K562 (cell line): ENCODE measurements around the gene CCDC77. TPM values are rescaled to one million over a fixed set of nuclear protein-coding genes. Genes with fewer than 3 reads are reported as not detected.

Experiments
- ATAC-seq: fragments of 200-7000 bp; cut with Tn5 transposase; 3 replicates; pipeline ENCODE4 v1.9.1; 2020; ENCODE audit warnings: moderate library complexity
- BruUV-seq: library from RNA; stranded (reverse); fragments of 400-500 nt; replicated peaks from 2 replicates; lab custom pipeline; 2021; lab: Mats Ljungman, UMichigan
- CTCF ChIA-PET: fragments of 300-600 bp; formaldehyde crosslinking; extraction: SDS; loops from one replicate; lab custom pipeline; 2021; ENCODE audit warnings: low intra/inter-chr PET ratio; lab: Yijun Ruan, JAX
- POLR2A ChIA-PET: fragments of 300-600, 350-650 bp; sonication (Branson Sonifier 250); formaldehyde crosslinking; extraction: SDS; loops from one replicate; lab custom pipeline; 2021; ENCODE audit warnings: antibody characterized with exemption, inconsistent platforms; lab: Yijun Ruan, JAX
- DNase-seq, 4 experiments: peaks; one replicate each; pipeline versions ENCODE4 v3.0.0 to v3.0.0-alpha.2; 2011 to 2018; ENCODE audit warnings: low spot score in 3 of 4, mixed read lengths in 3 of 4; ENCODE audit errors: extremely low read depth in 1 of 4
- FAIRE-seq: peaks from 2 replicates; lab custom pipeline; 2011; peaks lifted over from hg19 to GRCh38; lab: Jason Lieb, UNC
- H2AFZ ChIP-seq: 2 replicates; pipeline ENCODE4 v1.6.0; 2011; ENCODE audit warnings: low read depth, low read length, control low read depth, inconsistent platforms
- H3K27ac ChIP-seq: fragments of 200-600 bp; 3 replicates; pipeline ENCODE4 v1.8.0; 2011; ENCODE audit warnings: low read depth, mild to moderate bottlenecking, control low read depth, inconsistent platforms, low read length, moderate library complexity, mixed read lengths; ENCODE audit errors: extremely low read depth
- H3K27me3 ChIP-seq, 2 experiments: fragments of 300-600 bp in 1 of 2; 2 replicates in 1 of 2; 3 replicates in 1 of 2; pipeline versions ENCODE4 v1.6.0 to v1.8.0; 2011; ENCODE audit warnings: inconsistent platforms in 2 of 2, low read length in 2 of 2, mild to moderate bottlenecking in 1 of 2, mixed read lengths in 1 of 2, moderate library complexity in 1 of 2; ENCODE audit not compliant: control insufficient read depth in 2 of 2, insufficient read depth in 2 of 2
- H3K36me3 ChIP-seq: fragments of 300-600 bp; 3 replicates; pipeline ENCODE4 v1.8.0; 2011; ENCODE audit warnings: mild to moderate bottlenecking, low read length, inconsistent platforms; ENCODE audit not compliant: control insufficient read depth, insufficient read depth
- H3K4me1 ChIP-seq, 2 experiments: fragments of 200-600 bp in 1 of 2; replicated peaks in 1 of 2; 2 replicates in 1 of 2; 3 replicates in 1 of 2; pipeline versions ENCODE4 v1.5.1 to v1.8.0; 2011; ENCODE audit warnings: inconsistent platforms in 2 of 2, low read length in 2 of 2, mild to moderate bottlenecking in 1 of 2, mixed read lengths in 1 of 2, moderate library complexity in 1 of 2; ENCODE audit not compliant: control insufficient read depth in 2 of 2, insufficient read depth in 2 of 2
- H3K4me2 ChIP-seq: 2 replicates; pipeline ENCODE4 v1.6.1; 2011; ENCODE audit warnings: low read length, control low read depth, inconsistent platforms, mixed read lengths; ENCODE audit not compliant: insufficient read depth
- H3K4me3 ChIP-seq: fragments of 200-600 bp; sonication (generic), shearing (Covaris generic); 2 replicates; pipeline ENCODE4 v1.5.1; 2016; ENCODE audit warnings: control low read depth, inconsistent platforms
- H3K79me2 ChIP-seq: fragments of 200-600 bp; 3 replicates; pipeline ENCODE4 v1.8.0; 2011; ENCODE audit warnings: low read length, inconsistent platforms; ENCODE audit not compliant: control insufficient read depth, insufficient read depth
- H3K9ac ChIP-seq, 2 experiments: 2 replicates each; pipeline versions ENCODE4 v1.6.0 to v1.6.1; 2011; ENCODE audit warnings: low read depth in 2 of 2, low read length in 2 of 2, control low read depth in 1 of 2, inconsistent platforms in 1 of 2, mild to moderate bottlenecking in 1 of 2, mixed read lengths in 1 of 2; ENCODE audit not compliant: insufficient read depth in 1 of 2
- H3K9me1 ChIP-seq: one replicate; pipeline ENCODE4 v1.6.0; 2011; ENCODE audit warnings: inconsistent platforms, mild to moderate bottlenecking, low read length, moderate library complexity; ENCODE audit not compliant: control insufficient read depth, insufficient read depth
- H3K9me3 ChIP-seq: replicated peaks from 2 replicates; pipeline ENCODE4 v1.5.1; 2011; ENCODE audit warnings: low read depth, low read length, inconsistent platforms; ENCODE audit not compliant: control insufficient read depth, insufficient read depth
- H4K20me1 ChIP-seq: replicated peaks from 2 replicates; pipeline ENCODE4 v1.6.1; 2011; ENCODE audit warnings: low read length, inconsistent platforms, mixed read lengths; ENCODE audit not compliant: control insufficient read depth, insufficient read depth
- ATF1 ChIP-seq, 2 experiments: fragments of 450-650 bp in 1 of 2; IDR thresholded peaks; 2 replicates each; pipeline ENCODE4 v1.6.1; 2016; ENCODE audit warnings: missing compliant biosample characterization in 1 of 2, missing genetic modification characterization in 1 of 2
- CHAMP1 ChIP-seq: fragments of 450-650 bp; IDR thresholded peaks from 2 replicates; pipeline ENCODE4 v1.6.1; 2016; ENCODE audit warnings: mild to moderate bottlenecking
- ETV1 ChIP-seq: fragments of 450-650 bp; conservative IDR thresholded peaks from 2 replicates; pipeline ENCODE4 v1.6.1; 2016; ENCODE audit warnings: missing genetic modification characterization, control low read depth, low read depth, missing compliant biosample characterization
- FOSL1 ChIP-seq: fragments of 200-800 bp; sonication (Bioruptor generic); conservative IDR thresholded peaks from 2 replicates; pipeline ENCODE4 v1.6.1; 2016; ENCODE audit warnings: missing genetic modification characterization, missing compliant biosample characterization
- IRF9 ChIP-seq: fragments of 450-650 bp; IDR thresholded peaks from 2 replicates; pipeline ENCODE4 v1.6.1; 2016; ENCODE audit warnings: missing biosample characterization, missing genetic modification characterization
- JUNB ChIP-seq: fragments of 450-650 bp; formaldehyde crosslinking; conservative IDR thresholded peaks from 2 replicates; pipeline ENCODE4 v1.4.0; 2020; ENCODE audit warnings: mild to moderate bottlenecking
- KAT2B ChIP-seq: IDR thresholded peaks from one replicate; pipeline ENCODE4 v1.6.1; 2012; ENCODE audit warnings: low read depth, mild to moderate bottlenecking, control low read depth, inconsistent platforms, low read length, moderate library complexity
- SMARCC2 ChIP-seq: fragments of 450-650 bp; IDR thresholded peaks from 2 replicates; pipeline ENCODE4 v1.6.1; 2017; ENCODE audit warnings: antibody characterized with exemption, moderate library complexity, mild to moderate bottlenecking, low read depth
- ZNF140 ChIP-seq: fragments of 250-450 bp; sonication (Bioruptor Pico); IDR thresholded peaks from 2 replicates; pipeline ENCODE4 v1.8.0; 2021; ENCODE audit warnings: moderate library complexity, mild to moderate bottlenecking, inconsistent platforms
- ZNF780A ChIP-seq: fragments of 250-450 bp; sonication (Bioruptor Pico); IDR thresholded peaks from 2 replicates; pipeline ENCODE4 v1.5.0; 2021; ENCODE audit warnings: mild to moderate bottlenecking
- WGBS: fragments of 100-300 bp; shearing (Covaris generic); methylation state at CpG from one replicate; pipeline ENCODE4 v1.1.6; 2016; ENCODE audit warnings: low coverage, mixed read lengths; ENCODE audit not compliant: insufficient coverage; ENCODE audit errors: missing lambda C conversion rate; 5-methylcytosine and 5-hydroxymethylcytosine counted together
- in situ Hi-C: fragments of 300-500 bp; cut with MboI; formaldehyde crosslinking; loops from 4 replicates; pipeline ENCODE4 v1.15.0; 2018; ENCODE audit warnings: inconsistent platforms, mixed read lengths
- intact Hi-C: fragments of 100-400 bp; cut with micrococcal nuclease; formaldehyde crosslinking; loops from 2 replicates; pipeline ENCODE4 v1.14.2; 2022
- polyA plus RNA-seq, 8 experiments: library from polyadenylated mRNA; depleted of rRNA in 4 of 8; stranded (reverse) in 5 of 8; unstranded in 3 of 8; fragments of >200 nt; fragmentation: Nextera tagmentation in 2 of 8; fragmentation: Illumina TruSeq in 1 of 8; extraction: Ambion mirVana in 2 of 8; extraction: Trizol in 1 of 8; gene quantifications; 2 replicates each; pipeline versions ENCODE4 v1.2.1 to v1.2.3, GENCODE V29; 2011 to 2014; ENCODE audit warnings: inconsistent platforms in 1 of 8, missing spikeins in 1 of 8
- total RNA-seq, 7 experiments: library from RNA; depleted of rRNA in 6 of 7; stranded (reverse); fragments of >200 nt in 6 of 7; fragmentation: Illumina TruSeq in 2 of 7; extraction: Trizol in 2 of 7; gene quantifications; 2 replicates each; pipeline versions ENCODE4 v1.2.1 to v1.2.3, GENCODE V29; 2011 to 2021; ENCODE audit warnings: low replicate concordance in 1 of 7

CCDC77 gene
- total and polyA plus RNA-seq, 9 of the 15 experiments (the other 6 are each of a cell fraction or from before 2014, with no cell fraction given) = 10.5 to 26.5 (median 17.8) TPM

- BruUV-seq = no TSS peak
- CTCF ChIA-PET = interaction anchor here (0.9 kb wide), 1 partner anchor 82 kb away, joined by 3 read pairs; no protein-coding TSS in a partner anchor
Measured at GRCh38 chr12:464484-465267, 63.2 kb downstream of the CCDC77 start.

More at GRCh38 chr12:464484-465267, 63.2 kb downstream of the CCDC77 start:
- no peak for FAIRE-seq
- Histone ChIP-seq H3K4me2 (no peak overlapping the region), H3K36me3 (no peaks in the 10 kb centered on the region), H3K9ac (no peak overlapping the region; a peak in 1 of 4 replicates), H3K79me2 (no peaks in the 10 kb centered on the region), H2AFZ (no peak overlapping the region), H3K9me3 (no peaks in the 10 kb centered on the region), H3K4me1 (peaks cover 0 to 12% of the 10 kb centered on the region in 2 experiments; a peak in 2 of 5 replicates), H3K27ac (no peak overlapping the region), H3K4me3 (no peak overlapping the region), H4K20me1 (peaks cover 4% of the 10 kb centered on the region; the same call in 1 of the 2 replicates), H3K27me3 (peaks cover 16 to 44% of the 10 kb centered on the region in 2 experiments), H3K9me1 (no peaks in the 10 kb centered on the region)
- DNase-seq = no peak
- in situ Hi-C loops = no loop called here
- TF ChIP-seq ZNF140 (CRISPR knock-in tag) (no peak), ZNF780A (CRISPR knock-in tag) (no peak), ATF1 (CRISPR knock-in tag; IDR thresholded peaks at IDR 0.05) (no peak), ATF1 (tag; IDR thresholded peaks at IDR 0.05) (no peak), FOSL1 (tag) (no peak), ETV1 (tag) (no peak), IRF9 (tag) (no peak), SMARCC2 (no peak), CHAMP1 (no peak), KAT2B (no peak), JUNB (CRISPR knock-in tag) (no peak)
- intact Hi-C loops = no loop called here
- WGBS = 0% methylated on average over 11 of the region's 16 CpGs
- POLR2A ChIA-PET = interaction anchor here (1.0 kb wide), 1 partner anchor 9 kb away, joined by 4 read pairs; no protein-coding TSS in a partner anchor
- ATAC-seq = no peak
